OCI-M1 (cell line): ENCODE measurements around the gene ARHGEF7.

Experiments used
- DNase-seq: peaks from one replicate; lab custom pipeline; 2025; lab: John Stamatoyannopoulos, UW

Gene ARHGEF7

GRCh38 chr13:111303559-111303958, 188.4 kb downstream of the ARHGEF7 start:
- no peak for DNase-seq

GRCh38 chr13:111304041-111304544, 189.0 kb downstream of the ARHGEF7 start:
- no peak for DNase-seq

- DNase-seq = no peak
Measured at GRCh38 chr13:111304603-111305289, 189.6 kb downstream of the ARHGEF7 start.

GRCh38 chr13:111312944-111313590, 198.0 kb downstream of the ARHGEF7 start:
- no peak for DNase-seq

GRCh38 chr13:111313911-111314425, 198.9 kb downstream of the ARHGEF7 start:
- no peak for DNase-seq

GRCh38 chr13:111314852-111315251, 199.7 kb downstream of the ARHGEF7 start:
- no peak for DNase-seq

DNA sequence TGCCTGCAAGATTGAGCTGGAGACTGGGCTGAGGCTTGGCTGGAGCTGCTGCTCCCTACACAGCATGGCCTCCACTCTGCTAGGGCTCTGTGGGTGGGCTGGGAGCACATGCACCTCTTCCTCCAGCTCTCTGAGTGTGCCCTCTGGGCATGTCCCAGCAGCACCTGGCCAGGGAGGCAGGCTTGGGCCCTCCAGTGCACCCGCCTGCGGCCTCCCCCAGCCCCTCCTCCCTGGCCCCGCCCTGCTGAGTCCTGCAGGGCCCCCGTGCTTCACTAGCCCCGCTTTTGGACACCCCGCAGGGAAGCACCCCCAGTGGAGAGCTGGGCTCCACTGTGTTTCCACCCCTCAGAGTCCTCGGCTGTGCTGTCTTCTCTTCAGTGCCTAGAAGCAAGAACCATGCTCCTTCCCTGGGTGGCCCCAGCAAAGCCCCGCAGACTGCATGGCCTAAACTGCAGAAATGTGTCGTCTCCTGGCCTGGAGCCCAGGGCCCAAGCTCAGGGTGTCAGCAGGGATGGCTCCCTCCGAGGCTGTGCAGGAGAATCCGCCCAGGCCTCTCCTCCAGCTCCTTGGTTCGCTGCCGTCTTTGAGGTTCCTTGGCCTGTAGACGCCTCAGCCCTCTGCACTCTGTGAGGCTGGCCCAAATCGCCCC, 200.4 kb downstream of the ARHGEF7 start:
- no peak for DNase-seq

DNA sequence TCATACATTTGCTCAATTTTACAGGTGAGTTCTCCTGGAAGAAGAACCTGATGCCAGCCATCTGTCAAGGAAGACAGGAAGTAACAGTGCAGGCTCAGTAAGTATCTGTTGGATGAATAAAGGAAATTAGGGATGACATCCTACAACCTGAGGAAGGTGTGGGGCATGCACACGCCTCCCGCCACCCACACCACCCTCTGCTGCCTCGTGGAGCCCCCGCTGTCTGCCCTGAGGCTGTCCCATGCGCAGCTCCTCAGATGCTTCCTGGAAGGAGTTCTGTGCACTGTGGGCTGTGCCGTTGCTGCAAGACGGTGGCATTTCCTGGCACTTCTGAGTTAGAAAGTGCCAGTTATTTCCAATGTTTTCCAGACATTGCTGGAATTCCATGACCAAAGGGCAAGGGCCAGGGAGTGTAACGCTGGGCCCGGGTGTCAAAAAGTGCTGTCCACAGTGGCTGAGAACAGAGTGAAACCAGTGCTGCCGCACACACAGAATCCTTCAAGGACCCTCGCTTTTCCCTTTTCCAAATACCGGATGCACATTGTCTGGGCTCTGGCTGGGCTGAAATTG, 201.1 kb downstream of the ARHGEF7 start:
- no peak for DNase-seq

DNA sequence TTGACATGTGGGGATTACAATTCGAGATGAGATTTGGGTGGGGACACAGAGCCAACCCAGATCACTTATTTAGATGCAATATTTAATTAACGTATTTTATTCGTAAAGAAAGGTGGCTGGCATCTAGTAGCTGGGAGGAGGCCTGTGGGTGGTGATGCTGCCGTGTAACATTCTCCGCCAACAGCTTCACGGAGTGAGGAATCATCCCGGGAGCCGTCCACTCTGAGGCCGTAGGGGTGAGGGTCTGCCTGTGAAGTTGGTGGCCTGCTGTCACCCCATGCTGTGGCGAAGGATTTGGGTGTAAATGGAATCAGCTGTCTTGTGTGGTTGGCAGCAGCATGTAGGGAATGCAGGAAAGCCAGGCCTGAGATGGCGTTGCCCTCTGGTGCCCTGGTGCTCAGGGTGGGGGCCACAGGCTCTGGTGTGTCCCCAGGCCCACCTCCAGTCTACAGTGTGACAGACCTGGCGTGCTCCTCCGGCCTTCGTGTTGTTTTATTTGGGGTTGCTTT, 202.0 kb downstream of the ARHGEF7 start:
- no peak for DNase-seq

DNA sequence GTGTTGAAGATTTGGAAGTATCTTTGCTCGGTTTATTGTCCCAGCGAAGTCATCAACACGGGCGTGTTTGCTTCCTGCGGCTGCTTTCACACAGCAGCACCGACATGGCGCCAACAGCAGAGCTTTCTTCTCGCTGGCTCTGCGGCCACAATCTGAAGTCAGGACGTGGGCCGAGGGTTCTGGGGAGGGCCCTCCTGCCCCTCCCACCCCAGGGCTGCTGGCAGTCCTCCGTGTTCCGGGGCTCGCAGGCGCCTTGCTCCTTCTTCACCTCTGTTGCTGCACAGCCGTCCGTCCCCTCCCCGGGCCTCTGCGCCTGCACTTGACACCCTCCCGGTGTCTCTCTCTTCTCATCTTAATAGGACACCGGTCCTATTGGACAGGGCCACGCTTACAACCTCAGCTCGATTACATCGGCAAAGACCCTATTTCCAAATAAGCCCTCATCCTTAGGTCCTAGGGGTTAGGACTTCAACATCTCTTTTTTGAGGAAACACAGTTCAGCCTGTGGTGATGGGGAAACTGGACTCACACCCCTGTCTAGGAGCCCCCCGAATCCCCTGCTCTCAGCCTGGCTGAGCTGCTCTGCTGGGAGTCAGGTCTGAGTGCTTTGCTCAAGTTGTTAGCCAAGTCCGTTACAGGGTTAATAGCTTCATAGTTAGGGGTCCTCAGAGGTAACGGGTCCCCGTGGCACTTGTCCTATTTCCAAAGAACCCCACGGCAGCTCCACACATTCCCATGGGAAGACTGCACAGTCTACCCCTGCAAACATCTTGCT, 202.6 kb downstream of the ARHGEF7 start:
- DNase-seq = no peak

DNA sequence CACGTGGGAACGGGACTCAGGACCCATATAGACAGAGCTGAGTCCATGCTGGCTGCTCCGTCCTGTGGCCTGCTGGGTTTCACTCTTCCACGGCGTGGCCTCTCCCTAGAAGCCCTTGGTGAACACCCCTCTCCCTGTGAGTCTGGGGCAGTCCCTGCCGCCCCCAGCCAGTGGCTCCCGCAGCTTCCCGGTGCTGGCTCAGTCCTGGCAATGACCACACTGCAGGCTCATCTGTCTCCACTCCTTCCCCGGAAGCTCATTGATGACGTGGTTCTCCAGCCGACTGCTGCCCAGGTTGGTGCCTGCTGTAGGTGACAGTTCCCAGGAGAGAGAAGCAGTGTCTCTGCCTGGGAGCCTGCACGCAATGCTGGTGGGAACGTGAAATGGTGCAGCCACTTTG, 203.3 kb downstream of the ARHGEF7 start:
- no peak for DNase-seq

GRCh38 chr13:111319521-111319920, 204.4 kb downstream of the ARHGEF7 start:
- DNase-seq = no peak

- no peak for DNase-seq
Measured at GRCh38 chr13:111319998-111320911, 205.1 kb downstream of the ARHGEF7 start, which contains the start of gene TEX29. TEX29 (plus strand) TSS chr13:111320642; CDS start chr13:111320891, 249 bp downstream.

GRCh38 chr13:111322001-111322915, 207.1 kb downstream of the ARHGEF7 start:
- peak; percentile 1 for DNase-seq

- no peak for DNase-seq
Measured at GRCh38 chr13:111322916-111323331, 207.8 kb downstream of the ARHGEF7 start.

GRCh38 chr13:111323549-111323948, 208.4 kb downstream of the ARHGEF7 start:
- DNase-seq = no peak

- no peak for DNase-seq
Measured at GRCh38 chr13:111323950-111324651, 209.0 kb downstream of the ARHGEF7 start.

- DNase-seq = no peak
Measured at GRCh38 chr13:111324736-111325135, 209.6 kb downstream of the ARHGEF7 start.
